GM10266 (cell line): Measurements from ENCODE around the gene NELL1.

Experiments used
- DNase-seq: peaks from one replicate; pipeline ENCODE4 v3.0.0; 2012; ENCODE audit errors: extremely low spot score
- CTCF ChIP-seq: IDR thresholded peaks from 2 replicates; pipeline ENCODE4 v1.5.1; 2012; ENCODE audit warnings: mild to moderate bottlenecking, low read depth; ENCODE audit not compliant: control insufficient read depth, insufficient read depth; ENCODE audit errors: missing control alignments

The NELL1 gene

GRCh38 chr11:20723366-20723765 lies 54.0 kb downstream of the NELL1 start:
- no peak for DNase-seq
- no peak for TF ChIP-seq CTCF

GRCh38 chr11:20729597-20730105 lies 60.3 kb downstream of the NELL1 start:
- no peak for DNase-seq
- no peak for TF ChIP-seq CTCF

GRCh38 chr11:20731676-20732215 lies 62.4 kb downstream of the NELL1 start:
- no peak for DNase-seq
- no peak for TF ChIP-seq CTCF

- TF ChIP-seq CTCF, result no peak
- DNase-seq, result no peak
Measured at GRCh38 chr11:20739107-20739506, 69.7 kb downstream of the NELL1 start.

GRCh38 chr11:20739577-20739976 lies 70.2 kb downstream of the NELL1 start:
- DNase-seq, result no peak
- no peak for TF ChIP-seq CTCF

GRCh38 chr11:20754933-20755332 lies 85.5 kb downstream of the NELL1 start:
- peak; percentile 12 for TF ChIP-seq CTCF
- DNase-seq, result no peak

- TF ChIP-seq CTCF, result no peak
- DNase-seq, result no peak
Measured at GRCh38 chr11:20759541-20759940, 90.2 kb downstream of the NELL1 start.
